Astrocyte (in vitro differentiated cells and primary cell): ENCODE results near the gene CSF2.
"Not testable (repeated sequence)": the region's sequence is repeated elsewhere in the genome, so short reads cannot be mapped to it uniquely, and the experiment has no call there.

Experiments
- CTCF ChIP-seq: IDR thresholded peaks from 2 replicates; pipeline ENCODE4 v1.5.1; 2011; ENCODE audit warnings: low read depth, mild to moderate bottlenecking, inconsistent platforms, low read length, moderate library complexity; ENCODE audit not compliant: insufficient read depth
- EZH2 ChIP-seq: IDR thresholded peaks from 2 replicates; pipeline ENCODE4 v1.6.1; 2012; ENCODE audit warnings: mild to moderate bottlenecking, low read length, inconsistent platforms; ENCODE audit not compliant: insufficient read depth

GRCh38 chr5:132108957-132109356, 35.4 kb downstream of the CSF2 start:
- TF ChIP-seq CTCF, EZH2: not testable (repeated sequence)
